ENCODE data around the gene OOSP4A.
A peak's percentile ranks its signal among the peaks of the same experiment; 100 is the strongest.

Gene OOSP4A

GRCh38 chr11:59963733-59964132 lies at the start of gene OOSP4A:
Gene OOSP4A, plus strand, starts transcription at chr11:59964033. Its CDS starts 0 bp downstream, at chr11:59964033.
- DNase-seq, result no peak

GRCh38 chr11:59918480-59918879 lies 45.4 kb upstream of the OOSP4A start:
- DNase-seq, result no peak

GRCh38 chr11:59918987-59919589 lies 44.7 kb upstream of the OOSP4A start:
- DNase-seq, result peak; percentile 43 to 65

GRCh38 chr11:59923813-59924212 lies 40.0 kb upstream of the OOSP4A start:
- no peak for DNase-seq

GRCh38 chr11:59931688-59932087 lies 32.1 kb upstream of the OOSP4A start:
- no peak for DNase-seq

GRCh38 chr11:59938132-59938531 lies 25.7 kb upstream of the OOSP4A start, which contains the start of gene OOSP1:
Gene OOSP1, plus strand, starts transcription at chr11:59938432. Its CDS starts 23 bp downstream, at chr11:59938455.
- no peak for DNase-seq

- DNase-seq, result no peak
These were observed 25.1 kb upstream of the OOSP4A start for GRCh38 chr11:59938718-59939117.

- no peak for DNase-seq
These were observed 24.4 kb upstream of the OOSP4A start for GRCh38 chr11:59939482-59939881.

- DNase-seq, result no peak
These were observed 22.7 kb upstream of the OOSP4A start for GRCh38 chr11:59941091-59941490.

GRCh38 chr11:59943997-59944714 lies 19.7 kb upstream of the OOSP4A start:
- DNase-seq, result no peak

- DNase-seq, result peak in 1 of 2 experiments; percentile 11
These were observed 19.1 kb upstream of the OOSP4A start for GRCh38 chr11:59944720-59945119.

GRCh38 chr11:59953463-59954218 lies 10.2 kb upstream of the OOSP4A start:
- no peak for DNase-seq

GRCh38 chr11:59954219-59954847 lies 9.5 kb upstream of the OOSP4A start:
- DNase-seq, result no peak

GRCh38 chr11:59957094-59957493 lies 6.7 kb upstream of the OOSP4A start:
- no peak for DNase-seq

GRCh38 chr11:59960502-59961381 lies 3.1 kb upstream of the OOSP4A start:
- no peak for DNase-seq

- DNase-seq, result no peak
These were observed 1.7 kb upstream of the OOSP4A start for GRCh38 chr11:59962107-59962482.

- DNase-seq, result no peak
These were observed 1.6 kb downstream of the OOSP4A start for GRCh38 chr11:59965424-59965823.

GRCh38 chr11:59966201-59966600 lies 2.4 kb downstream of the OOSP4A start:
- DNase-seq, result no peak

GRCh38 chr11:59967677-59968394 lies 4.0 kb downstream of the OOSP4A start:
- DNase-seq, result no peak

- DNase-seq, result no peak
These were observed 4.6 kb downstream of the OOSP4A start for GRCh38 chr11:59968395-59968783.

GRCh38 chr11:59973097-59973496 lies 9.3 kb downstream of the OOSP4A start:
- DNase-seq, result no peak

Measured in Kasumi-1 (cell line).